HepG2 (cell line): ENCODE measurements around the gene C16orf87. TPM values are rescaled to one million over a fixed set of nuclear protein-coding genes. Genes with fewer than 3 reads are reported as not detected.

Experiments used
- ARNT ChIP-seq: fragments of 450-650 bp; IDR thresholded peaks from 2 replicates; pipeline ENCODE4 v1.6.1; 2017
- ATF4 ChIP-seq, 2 experiments: fragments of 450-650 bp in 1 of 2; sonication (generic) in 1 of 2; formaldehyde crosslinking; IDR thresholded peaks; 2 replicates each; pipeline versions ENCODE4 v1.5.0 to v1.8.0; 2020 to 2022; ENCODE audit warnings: mild to moderate bottlenecking in 1 of 2, missing genetic modification reagents in 1 of 2
- BATF2 ChIP-seq: sonication (generic); formaldehyde crosslinking; IDR thresholded peaks from 2 replicates; pipeline ENCODE4 v1.8.0; 2022; ENCODE audit warnings: mild to moderate bottlenecking, missing genetic modification reagents, moderate library complexity
- CENPT ChIP-seq: sonication (generic); formaldehyde crosslinking; IDR thresholded peaks from 2 replicates; pipeline ENCODE4 v1.8.0; 2022; ENCODE audit warnings: low read depth, mild to moderate bottlenecking, moderate library complexity, missing genetic modification reagents
- CHD2 ChIP-seq: IDR thresholded peaks from 2 replicates; pipeline ENCODE4 v1.6.1; 2011; ENCODE audit warnings: low read depth, low read length, improper control_type of control experiment
- CTCF ChIP-seq: sonication (generic); formaldehyde crosslinking; IDR thresholded peaks from 2 replicates; pipeline ENCODE4 v1.5.0; 2020; ENCODE audit warnings: mild to moderate bottlenecking, missing genetic modification reagents, moderate library complexity
- EEA1 ChIP-seq: sonication (generic); formaldehyde crosslinking; IDR thresholded peaks from 2 replicates; pipeline ENCODE4 v1.5.1; 2020; ENCODE audit warnings: mild to moderate bottlenecking, missing genetic modification reagents, borderline replicate concordance
- FOXA1 ChIP-seq, 2 experiments: fragments of 450-650 bp in 1 of 2; sonication (generic) in 1 of 2; formaldehyde crosslinking in 1 of 2; IDR thresholded peaks; 2 replicates each; pipeline versions ENCODE4 v1.4.0 to v1.6.1; 2016 to 2020; ENCODE audit warnings: missing genetic modification reagents in 1 of 2
- HIC2 ChIP-seq: sonication (generic); formaldehyde crosslinking; IDR thresholded peaks from 2 replicates; pipeline ENCODE4 v1.9.0; 2022; ENCODE audit warnings: low read depth, missing genetic modification reagents
- HNRNPK ChIP-seq: fragments of 200-400 bp; formaldehyde crosslinking; IDR thresholded peaks from 2 replicates; pipeline ENCODE4 v1.6.1; 2018; ENCODE audit warnings: low read length, low read depth, moderate library complexity, mild to moderate bottlenecking; ENCODE audit not compliant: poor library complexity, severe bottlenecking
- HNRNPUL1 ChIP-seq: fragments of 200-400 bp; formaldehyde crosslinking; IDR thresholded peaks from 2 replicates; pipeline ENCODE4 v1.6.1; 2017; ENCODE audit warnings: low read depth, mild to moderate bottlenecking, low read length, moderate library complexity
- LBX2 ChIP-seq: sonication (generic); formaldehyde crosslinking; IDR thresholded peaks from 2 replicates; pipeline ENCODE4 v1.5.0; 2020; ENCODE audit warnings: missing genetic modification reagents, mild to moderate bottlenecking, borderline replicate concordance
- MAX ChIP-seq: IDR thresholded peaks from 2 replicates; pipeline ENCODE4 v1.6.1; 2012; ENCODE audit warnings: inconsistent platforms
- MBD4 ChIP-seq: IDR thresholded peaks from 2 replicates; pipeline ENCODE4 v1.6.1; 2012; ENCODE audit warnings: low read length, inconsistent platforms, borderline replicate concordance
- NFYC ChIP-seq: IDR thresholded peaks from 2 replicates; pipeline ENCODE4 v1.6.1; 2016; ENCODE audit warnings: missing genetic modification reagents, missing compliant biosample characterization
- RBAK ChIP-seq: sonication (generic); formaldehyde crosslinking; IDR thresholded peaks from 2 replicates; pipeline ENCODE4 v1.5.1; 2020; ENCODE audit warnings: mild to moderate bottlenecking, missing genetic modification reagents
- SRSF1 ChIP-seq: fragments of 200-400 bp; formaldehyde crosslinking; optimal IDR thresholded peaks from 2 replicates; pipeline ENCODE3; 2017; ENCODE audit warnings: mild to moderate bottlenecking, low read depth, low read length, moderate library complexity
- ZBTB2 ChIP-seq: sonication (generic); formaldehyde crosslinking; IDR thresholded peaks from 2 replicates; pipeline ENCODE4 v1.8.0; 2022; ENCODE audit warnings: low read depth, missing genetic modification reagents
- ZBTB20 ChIP-seq: sonication (generic); formaldehyde crosslinking; IDR thresholded peaks from 2 replicates; pipeline ENCODE4 v1.8.1; 2023; ENCODE audit warnings: missing genetic modification reagents, low read depth, mild to moderate bottlenecking, borderline replicate concordance
- ZSCAN21 ChIP-seq: sonication (generic); formaldehyde crosslinking; IDR thresholded peaks from 2 replicates; pipeline ENCODE4 v1.8.0; 2022; ENCODE audit warnings: mild to moderate bottlenecking, missing genetic modification reagents, moderate library complexity, borderline replicate concordance
- polyA plus RNA-seq, 8 experiments: library from polyadenylated mRNA; depleted of rRNA in 3 of 8; stranded (reverse) in 7 of 8; unstranded in 1 of 8; fragments of >200 nt; fragmentation: Illumina TruSeq in 4 of 8; extraction: Trizol in 4 of 8; gene quantifications; 2 replicates each; pipeline versions ENCODE4 v1.2.1 to v1.2.3, GENCODE V29; 2011 to 2016; ENCODE audit warnings: low read depth in 4 of 8, missing spikeins in 1 of 8, mixed read lengths in 1 of 8; ENCODE audit not compliant: insufficient read depth in 1 of 8
- total RNA-seq, 5 experiments: library from RNA; depleted of rRNA; stranded (reverse); fragments of >200 nt; fragmentation: Illumina TruSeq; extraction: Trizol; gene quantifications; 2 replicates each; pipeline ENCODE4 v1.2.3, GENCODE V29; 2016; ENCODE audit warnings: low read depth in 1 of 5

C16orf87 gene
- total and polyA plus RNA-seq, 2 of the 13 experiments (the other 11 are each of a cell fraction or from before 2014, with no cell fraction given) = 8.6 to 19.5 TPM

- TF ChIP-seq ZBTB2 (CRISPR knock-in tag) (no peak), HNRNPK (no peak), BATF2 (CRISPR knock-in tag) (no peak), HNRNPUL1 (no peak), ATF4 (CRISPR knock-in tag; IDR thresholded peaks at IDR 0.05) (no peak), EEA1 (no peak), MBD4 (no peak), SRSF1 (no peak), RBAK (no peak), CTCF (CRISPR knock-in tag) (peak; percentile 28; the same call in 1 of the 2 replicates), CHD2 (no peak), CENPT (CRISPR knock-in tag) (no peak), MAX (no peak), ZBTB20 (no peak), LBX2 (CRISPR knock-in tag) (no peak), HIC2 (CRISPR knock-in tag) (peak; percentile 50), NFYC (CRISPR knock-in tag) (no peak), ZSCAN21 (CRISPR knock-in tag) (no peak), FOXA1 (IDR thresholded peaks at IDR 0.05) (no peak), FOXA1 (CRISPR knock-in tag; IDR thresholded peaks at IDR 0.05) (peak; percentile 73), ARNT (no peak)
These were observed 73.5 kb downstream of the C16orf87 start (continued) for GRCh38 chr16:46757339-46758050.
